Stomach (tissue), 9 donors: ENCODE measurements around the gene APCDD1L. TPM values are rescaled to one million over a fixed set of nuclear protein-coding genes. Genes with fewer than 3 reads are reported as not detected.
A peak's percentile ranks its signal among the peaks of the same experiment; 100 is the strongest.

ENCODE experiments used
- DNase-seq, 2 donors: peaks; one replicate each; pipeline versions ENCODE4 v3.0.0 to v3.0.0-alpha.2; 2013 to 2019
- H3K27ac ChIP-seq, 5 donors: fragments of 200-600 bp in 4 of 5; sonication (generic) in 4 of 5; one replicate each; pipeline ENCODE4 v1.5.1; 2013 to 2019; ENCODE audit warnings: mild to moderate bottlenecking in 1 of 5, moderate library complexity in 1 of 5
- H3K27me3 ChIP-seq, 3 donors: fragments of 200-600 bp; sonication (generic); one replicate each; pipeline ENCODE4 v1.5.1; 2017 to 2019; ENCODE audit warnings: mixed run types in 1 of 3
- H3K36me3 ChIP-seq, 4 donors: fragments of 200-600 bp; sonication (generic); 1 replicate in 3 of 4; 2 replicates in 1 of 4; pipeline ENCODE4 v1.5.1; 2016 to 2019
- H3K4me1 ChIP-seq, 4 donors: fragments of 200-600 bp; sonication (generic); one replicate each; pipeline ENCODE4 v1.5.1; 2016 to 2019
- H3K4me3 ChIP-seq, 4 donors: fragments of 200-600 bp; sonication (generic) in 3 of 4; one replicate each; pipeline ENCODE4 v1.5.1; 2016 to 2019; ENCODE audit warnings: mild to moderate bottlenecking in 1 of 4
- H3K9me3 ChIP-seq, 4 donors: fragments of 200-600 bp; sonication (generic); one replicate each; pipeline ENCODE4 v1.5.1; 2016 to 2019
- EP300 ChIP-seq: sonication (generic); formaldehyde crosslinking; IDR thresholded peaks from one replicate; pipeline ENCODE4 v1.6.1; 2017; ENCODE audit warnings: antibody characterized with exemption
- POLR2A ChIP-seq, 4 donors: fragments of 450-650 bp; IDR thresholded peaks; one replicate each; pipeline ENCODE4 v1.6.1; 2016; ENCODE audit warnings: antibody characterized with exemption in 4 of 4, control low read depth in 2 of 4, mild to moderate bottlenecking in 1 of 4, moderate library complexity in 1 of 4
- POLR2AphosphoS5 ChIP-seq, 3 donors: sonication (generic); formaldehyde crosslinking; IDR thresholded peaks; one replicate each; pipeline ENCODE4 v1.6.1; 2016; ENCODE audit warnings: antibody characterized with exemption in 3 of 3
- WGBS, 5 donors: extraction: QIAGEN DNeasy Blood & Tissue Kit in 3 of 5; methylation state at CpG; one replicate each; pipeline versions ENCODE4 v1.1.5 to v1.1.7; 2013 to 2018; 5-methylcytosine and 5-hydroxymethylcytosine counted together
- intact Hi-C: fragments of 100-400 bp; cut with DNase I; formaldehyde crosslinking; loops from one replicate; pipeline ENCODE4 v1.15.1; 2023; ENCODE audit warnings: low total_unique reads
- polyA plus RNA-seq, 3 donors: library from polyadenylated mRNA; stranded (reverse); fragments of 200-250 nt; gene quantifications; one replicate each; pipeline ENCODE4 v1.2.3, GENCODE V29; 2013
- total RNA-seq, 5 donors: library from RNA; depleted of rRNA; stranded (reverse); fragments of >200 nt; gene quantifications; one replicate each; pipeline versions ENCODE4 v1.1.0 to v1.2.3, GENCODE V29; 2014 to 2016
- TF ChIP-seq, protein P1 (sequence below), 7 experiments: fragments of 450-650 bp in 4 of 7; fragments of 200-600 bp in 3 of 7; sonication (generic) in 3 of 7; IDR thresholded peaks; one replicate each; pipeline ENCODE4 v1.5.1; 2016 to 2019; ENCODE audit warnings: antibody characterized with exemption in 7 of 7, control low read depth in 2 of 7, mild to moderate bottlenecking in 1 of 7
- donor health status: healthy with polysubstance abuse.
- donor health status: Bipolar disorder and iron deficiency.
- donor health status: healthy.

APCDD1L gene
- total and polyA plus RNA-seq, 8 donors = 0.12 to 2.0 (median 0.85) TPM; not detected in 4

- intact Hi-C loops = no loop called here
Observed at GRCh38 chr20:58523072-58523970, 8.1 kb upstream of the APCDD1L start.

GRCh38 chr20:58522666-58523065, 7.5 kb upstream of the APCDD1L start:
- intact Hi-C loops = no loop called here
- TF ChIP-seq POLR2AphosphoS5 (IDR thresholded peaks at IDR 0.05) (no peak), EP300 (no peak), POLR2A (IDR thresholded peaks at IDR 0.05) (no peak)
- TF ChIP-seq, protein P1, sequence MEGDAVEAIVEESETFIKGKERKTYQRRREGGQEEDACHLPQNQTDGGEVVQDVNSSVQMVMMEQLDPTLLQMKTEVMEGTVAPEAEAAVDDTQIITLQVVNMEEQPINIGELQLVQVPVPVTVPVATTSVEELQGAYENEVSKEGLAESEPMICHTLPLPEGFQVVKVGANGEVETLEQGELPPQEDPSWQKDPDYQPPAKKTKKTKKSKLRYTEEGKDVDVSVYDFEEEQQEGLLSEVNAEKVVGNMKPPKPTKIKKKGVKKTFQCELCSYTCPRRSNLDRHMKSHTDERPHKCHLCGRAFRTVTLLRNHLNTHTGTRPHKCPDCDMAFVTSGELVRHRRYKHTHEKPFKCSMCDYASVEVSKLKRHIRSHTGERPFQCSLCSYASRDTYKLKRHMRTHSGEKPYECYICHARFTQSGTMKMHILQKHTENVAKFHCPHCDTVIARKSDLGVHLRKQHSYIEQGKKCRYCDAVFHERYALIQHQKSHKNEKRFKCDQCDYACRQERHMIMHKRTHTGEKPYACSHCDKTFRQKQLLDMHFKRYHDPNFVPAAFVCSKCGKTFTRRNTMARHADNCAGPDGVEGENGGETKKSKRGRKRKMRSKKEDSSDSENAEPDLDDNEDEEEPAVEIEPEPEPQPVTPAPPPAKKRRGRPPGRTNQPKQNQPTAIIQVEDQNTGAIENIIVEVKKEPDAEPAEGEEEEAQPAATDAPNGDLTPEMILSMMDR (IDR thresholded peaks at IDR 0.05) = no peak
- no peak for DNase-seq
- 10 to 53% (median 29%) methylated on average over 3 of the region's 3 CpGs for WGBS, 5 donors
- Histone ChIP-seq H3K9me3 (peaks cover 0 to 27% (median 21%) of the 10 kb centered on the region in 4 donors), H3K4me3 (no peak overlapping the region), H3K36me3 (no peaks in the 10 kb centered on the region), H3K4me1 (peaks cover 7 to 15% (median 12%) of the 10 kb centered on the region in 4 donors), H3K27ac (no peak overlapping the region), H3K27me3 (peaks cover 0 to 28% (median 0%) of the 10 kb centered on the region in 3 donors)

More at GRCh38 chr20:58523072-58523970, 8.1 kb upstream of the APCDD1L start:
- Histone ChIP-seq H3K27me3 (peaks cover 0 to 23% (median 0%) of the 10 kb centered on the region in 3 donors), H3K9me3 (peaks cover 0 to 29% (median 21%) of the 10 kb centered on the region in 4 donors), H3K4me1 (peaks cover 7 to 15% (median 12%) of the 10 kb centered on the region in 4 donors), H3K36me3 (no peaks in the 10 kb centered on the region), H3K27ac (no peak overlapping the region), H3K4me3 (no peak overlapping the region)
- WGBS, 5 donors = 15 to 30% (median 27%) methylated on average over 19 of the region's 19 CpGs
- no peak for TF ChIP-seq POLR2AphosphoS5 (IDR thresholded peaks at IDR 0.05)
- no peak for TF ChIP-seq EP300
- TF ChIP-seq, protein P1 (IDR thresholded peaks at IDR 0.05) = no peak
- TF ChIP-seq POLR2A (IDR thresholded peaks at IDR 0.05) = no peak
- DNase-seq = peak in 1 of 2 donors; percentile 14

DNA sequence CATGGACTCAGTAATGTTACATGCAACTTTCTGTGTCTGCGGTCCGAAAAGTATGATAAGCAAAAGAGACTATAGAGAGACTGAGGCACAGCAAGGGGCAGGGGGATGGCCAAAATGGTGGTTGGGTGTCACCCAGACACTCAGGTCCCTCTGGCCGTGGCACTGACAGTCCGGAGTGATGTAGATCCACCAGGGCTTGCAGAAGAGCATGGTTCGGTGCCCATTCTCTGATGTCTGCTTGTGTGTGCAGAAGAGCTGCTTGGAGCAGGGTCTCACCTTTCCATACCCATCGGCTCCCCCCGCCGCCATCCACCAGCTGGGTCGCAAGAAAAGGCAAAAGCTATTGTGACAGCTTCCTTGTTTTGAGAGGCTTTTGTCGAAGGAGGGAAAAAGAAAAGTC, 6.6 kb upstream of the APCDD1L start:
- TF ChIP-seq POLR2A (IDR thresholded peaks at IDR 0.05) (no peak), EP300 (no peak), POLR2AphosphoS5 (IDR thresholded peaks at IDR 0.05) (no peak)
- TF ChIP-seq, protein P1 (IDR thresholded peaks at IDR 0.05) = no peak
- H3K4me3 ChIP-seq = no peak overlapping the region
- no peak for DNase-seq
- peaks cover 0 to 34% (median 0%) of the 10 kb centered on the region in 3 donors for H3K27me3 ChIP-seq
- no peak overlapping the region for H3K27ac ChIP-seq
- peaks cover 0 to 19% (median 15%) of the 10 kb centered on the region in 4 donors for H3K9me3 ChIP-seq
- H3K36me3 ChIP-seq = no peaks in the 10 kb centered on the region
- intact Hi-C loops = no loop called here
- H3K4me1 ChIP-seq = peaks cover 7 to 15% (median 12%) of the 10 kb centered on the region in 4 donors
- WGBS, 5 donors = 81 to 85% (median 84%) methylated on average over 10 of the region's 10 CpGs

DNA sequence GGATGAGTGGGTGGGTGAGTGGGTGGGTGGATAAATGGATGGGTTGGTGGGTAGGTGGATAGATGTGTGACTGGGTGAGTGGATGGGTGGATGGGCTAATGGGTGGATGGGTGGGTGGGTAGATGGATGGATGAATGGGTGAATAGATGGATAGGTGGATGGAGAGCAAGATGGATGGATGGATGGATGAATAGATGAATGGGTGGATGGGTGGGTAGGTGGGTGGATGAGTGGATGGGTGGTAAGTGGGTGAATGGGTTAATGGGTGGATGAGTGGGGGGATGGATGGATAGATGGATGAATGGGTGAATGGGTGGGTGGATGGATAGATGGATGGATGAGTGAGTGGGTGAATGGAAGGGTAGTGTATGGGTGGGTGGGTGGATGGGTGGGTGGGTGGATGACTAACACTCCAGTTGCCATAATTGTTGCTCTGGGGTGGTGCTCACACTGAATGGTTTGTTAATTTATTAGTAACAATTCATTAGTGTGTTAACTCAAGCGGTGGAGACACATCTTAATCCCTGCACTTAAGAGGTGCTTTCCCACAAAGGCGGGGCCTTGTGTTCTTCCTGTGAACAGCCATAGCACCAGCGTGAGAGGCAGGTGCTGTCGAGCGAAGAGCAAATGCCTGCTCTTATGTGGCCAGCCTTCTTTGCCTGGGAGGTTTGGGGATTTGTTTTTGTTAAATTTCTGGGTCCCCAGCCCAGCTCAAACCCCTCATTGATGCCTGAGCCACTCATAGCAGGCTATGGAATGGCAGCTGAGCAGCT, 4.9 kb upstream of the APCDD1L start:
- intact Hi-C loops = no loop called here
- Histone ChIP-seq H3K4me1 (peaks cover 7 to 17% (median 13%) of the 10 kb centered on the region in 4 donors), H3K36me3 (no peaks in the 10 kb centered on the region), H3K9me3 (peaks cover 0 to 3% (median under 1%) of the 10 kb centered on the region in 4 donors), H3K4me3 (no peak overlapping the region), H3K27ac (no peak overlapping the region), H3K27me3 (peaks cover 2 to 50% (median 4%) of the 10 kb centered on the region in 3 donors)
- WGBS, 5 donors = 76 to 93% (median 83%) methylated on average over 5 of the region's 5 CpGs
- no peak for DNase-seq
- TF ChIP-seq, protein P1 (IDR thresholded peaks at IDR 0.05) = no peak
- TF ChIP-seq EP300 (no peak), POLR2A (IDR thresholded peaks at IDR 0.05) (no peak), POLR2AphosphoS5 (IDR thresholded peaks at IDR 0.05) (no peak)
